Mucosa of gallbladder (tissue), 1 donor: Measurements from ENCODE around the gene AMPD1. TPM values are rescaled to one million over a fixed set of nuclear protein-coding genes. Genes with fewer than 3 reads are reported as not detected.

Experiments
- DNase-seq: peaks from one replicate; pipeline ENCODE4 v3.0.0-alpha.2; 2020; ENCODE audit warnings: low spot score
- total RNA-seq: library from RNA; stranded (reverse); gene quantifications from one replicate; pipeline ENCODE4 v1.2.1, GENCODE V29; 2021
- donor health status: DM: no; HTN: no; CAD: no.

The AMPD1 gene
- total RNA-seq, 1 donor from 2014 or later, result not detected

DNA sequence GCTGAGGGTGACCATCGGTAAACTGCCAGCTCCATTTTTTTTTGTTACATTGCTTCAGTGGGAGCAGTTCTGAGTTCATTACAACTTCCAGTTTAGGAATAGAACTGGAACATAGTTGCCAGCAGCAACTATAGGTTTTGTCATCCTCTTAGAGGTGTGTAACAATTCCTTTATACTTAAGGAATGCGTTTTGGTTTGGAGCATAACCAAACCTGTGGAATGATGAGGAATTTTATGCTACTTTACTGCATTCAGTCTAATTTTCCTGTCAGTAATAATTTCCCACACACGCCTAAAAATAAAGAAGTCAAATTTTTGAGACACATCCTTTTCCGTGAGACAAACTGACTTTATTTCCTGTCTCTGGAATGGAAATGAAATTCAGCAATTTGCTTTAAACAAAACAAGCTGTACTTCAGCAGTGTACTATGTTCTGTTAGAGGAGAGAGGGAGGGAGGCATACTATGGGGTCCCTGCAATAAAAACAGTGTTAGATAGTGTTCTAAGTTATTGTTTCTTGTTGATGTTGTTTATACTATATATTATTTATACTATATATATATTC, 4.8 kb upstream of the AMPD1 start:
- no peak for DNase-seq

DNA sequence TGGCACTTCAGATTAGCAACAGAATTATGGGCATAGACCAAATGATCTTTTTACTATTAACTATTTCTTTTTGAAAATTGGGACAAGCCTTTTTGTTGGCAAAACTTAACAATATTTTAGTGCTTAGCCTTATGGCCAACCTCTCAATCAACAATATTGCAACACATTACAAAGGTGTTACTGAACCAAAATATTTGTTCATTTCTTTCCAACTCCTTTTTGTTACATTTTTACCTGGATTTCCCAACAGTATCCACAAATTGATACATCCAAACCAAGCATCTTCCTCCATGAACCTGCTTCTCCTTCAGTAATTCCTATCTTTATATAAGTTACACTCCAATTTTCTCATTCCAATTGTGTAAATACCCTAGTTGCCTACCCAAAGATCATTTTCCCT, 1.5 kb upstream of the AMPD1 start:
- DNase-seq, result no peak

DNA sequence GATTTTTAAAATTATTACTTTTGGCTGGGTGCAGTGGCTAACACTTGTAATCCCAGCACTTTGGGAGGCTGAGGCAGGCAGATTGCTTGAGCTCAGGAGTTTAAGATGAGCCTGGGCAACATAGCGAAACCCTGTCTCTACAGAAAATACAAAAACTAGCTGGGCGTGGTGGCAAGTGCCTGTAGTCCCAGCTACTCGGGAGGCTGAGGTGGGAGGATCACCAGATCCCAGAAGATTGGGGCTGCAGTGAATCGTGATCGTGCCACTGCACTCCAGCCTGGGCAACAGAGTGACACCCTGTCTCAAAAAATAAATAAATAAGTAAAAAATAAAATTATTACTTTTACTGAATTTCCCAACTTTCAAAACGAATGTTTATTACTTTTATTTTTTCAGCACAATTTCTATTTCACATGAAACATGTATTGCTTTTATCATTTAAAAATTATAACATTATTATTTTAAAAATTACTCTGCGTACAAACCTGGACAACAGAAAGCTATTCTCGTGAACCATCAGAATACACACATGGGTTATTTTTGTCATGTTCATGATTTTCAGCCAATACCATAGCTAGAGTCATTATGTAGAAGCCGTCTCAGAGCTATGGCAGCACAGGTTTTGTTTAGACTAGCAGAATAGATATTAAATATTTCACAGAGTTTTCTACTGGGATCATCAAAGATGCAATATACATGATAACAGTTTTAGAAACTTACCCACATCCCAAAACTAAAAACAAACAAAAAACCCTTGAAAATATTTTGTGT, 621 bp downstream of the AMPD1 start:
- DNase-seq, result no peak

DNA sequence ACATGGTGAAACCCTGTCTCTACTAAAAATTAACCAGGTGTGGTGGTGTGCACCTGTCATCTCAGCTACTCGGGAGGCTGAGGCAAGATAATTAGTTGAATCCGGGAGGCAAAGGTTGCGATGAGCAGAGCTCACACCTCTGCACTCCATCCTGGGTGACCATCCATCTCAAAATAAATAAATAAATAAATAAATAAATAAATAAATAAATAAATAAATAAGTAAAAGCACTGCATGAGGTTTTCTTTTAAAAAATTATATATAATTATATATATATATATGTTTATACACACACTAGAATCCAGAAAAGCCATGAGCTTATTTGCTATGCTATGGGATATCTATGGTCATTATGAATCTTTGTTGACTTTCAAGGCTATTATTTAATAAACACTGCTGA, 2.4 kb downstream of the AMPD1 start:
- DNase-seq, result no peak

DNA sequence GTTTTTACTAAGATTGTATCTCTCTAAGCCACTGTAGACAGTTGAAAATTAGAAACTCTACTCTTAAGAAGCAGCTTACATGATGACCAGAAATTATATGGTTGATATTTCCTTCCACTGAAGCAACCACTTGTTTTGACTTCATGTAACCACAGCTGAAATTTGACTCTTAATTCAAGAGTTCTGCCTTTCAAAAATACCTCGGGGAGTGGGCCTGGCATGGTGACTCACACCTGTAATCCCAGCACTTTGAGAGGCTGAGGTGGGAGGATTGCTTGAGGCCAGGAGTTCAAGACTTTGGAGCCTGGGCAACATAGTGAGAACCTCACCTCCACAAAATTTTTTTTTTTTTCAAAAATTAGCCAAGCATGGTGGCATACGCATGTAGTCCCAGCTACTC, 4.3 kb downstream of the AMPD1 start:
- no peak for DNase-seq

DNA sequence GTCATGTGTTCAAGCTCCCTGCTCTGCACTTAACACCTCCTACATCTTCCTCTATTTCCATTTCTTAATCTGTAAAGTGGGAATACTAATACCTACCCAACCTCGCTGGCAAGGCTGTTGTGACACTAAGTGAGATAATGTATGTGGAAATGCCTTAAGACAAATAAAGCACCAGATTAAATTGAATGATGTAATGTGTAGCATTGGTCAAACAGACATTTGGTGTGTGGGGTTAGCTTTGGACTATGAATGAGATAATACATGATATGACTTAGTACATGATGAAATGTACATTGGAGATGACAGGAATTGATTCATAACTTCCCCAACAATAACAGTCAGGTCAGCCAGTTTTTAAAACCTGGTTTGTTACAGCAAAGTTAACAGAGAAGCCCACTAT, 5.2 kb downstream of the AMPD1 start:
- DNase-seq, result no peak

DNA sequence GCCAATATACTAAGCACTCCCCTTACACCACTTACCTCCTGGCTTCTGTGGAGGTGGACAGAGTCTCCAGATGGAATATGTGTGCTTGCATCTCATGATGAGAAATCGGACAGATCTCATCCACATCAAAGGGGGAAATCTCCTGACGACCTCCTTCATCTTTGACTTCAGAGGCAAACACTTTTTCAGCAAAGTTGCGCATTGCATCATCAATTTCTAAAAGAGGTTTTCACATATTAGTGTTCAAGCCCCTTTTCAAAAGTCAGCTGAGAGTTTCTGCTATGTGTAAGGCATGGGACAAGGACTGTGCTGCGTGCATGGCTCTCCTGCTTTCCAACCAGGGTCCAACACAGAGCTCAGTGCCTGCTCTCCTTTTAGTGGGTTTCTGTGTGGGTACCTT, 6.8 kb downstream of the AMPD1 start:
- DNase-seq, result no peak

DNA sequence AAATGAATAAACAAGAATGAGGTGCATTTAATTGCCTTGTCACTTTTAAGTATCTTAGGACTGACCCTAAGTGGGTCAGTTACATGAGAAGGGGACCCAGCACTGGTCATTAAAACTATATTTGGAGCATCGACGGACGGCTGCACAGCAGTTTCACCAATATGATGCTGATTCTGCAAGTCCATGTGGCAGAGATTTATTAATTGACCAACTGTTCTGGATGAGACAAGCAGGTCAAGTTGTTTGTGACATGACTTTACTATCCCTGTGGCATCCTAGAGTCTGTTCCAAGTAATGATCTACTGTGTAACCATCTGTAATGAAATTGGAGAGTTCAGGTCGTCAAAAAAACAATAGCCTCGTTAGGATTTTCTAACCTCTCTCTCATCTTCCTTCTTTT, 9.5 kb downstream of the AMPD1 start:
- no peak for DNase-seq

DNA sequence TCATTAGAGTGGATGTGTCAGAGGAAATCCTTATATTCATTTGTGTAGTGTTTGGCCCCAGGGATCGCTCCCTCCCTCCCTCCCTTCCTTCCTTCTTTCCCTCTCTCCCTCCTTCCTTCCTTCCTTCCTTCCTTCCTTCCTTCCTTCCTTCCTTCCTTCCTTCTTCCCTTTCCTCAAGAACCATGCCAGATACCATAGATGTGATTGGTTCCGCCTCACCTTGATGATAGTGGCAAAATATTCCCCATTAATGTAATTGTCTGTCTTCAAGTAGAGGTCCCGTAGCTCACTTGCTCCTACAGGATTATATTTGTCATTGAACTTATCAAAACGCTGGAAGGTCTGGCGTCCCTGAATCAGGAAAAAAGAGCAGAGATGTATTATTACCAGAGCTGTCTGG, 17.7 kb downstream of the AMPD1 start:
- no peak for DNase-seq

DNA sequence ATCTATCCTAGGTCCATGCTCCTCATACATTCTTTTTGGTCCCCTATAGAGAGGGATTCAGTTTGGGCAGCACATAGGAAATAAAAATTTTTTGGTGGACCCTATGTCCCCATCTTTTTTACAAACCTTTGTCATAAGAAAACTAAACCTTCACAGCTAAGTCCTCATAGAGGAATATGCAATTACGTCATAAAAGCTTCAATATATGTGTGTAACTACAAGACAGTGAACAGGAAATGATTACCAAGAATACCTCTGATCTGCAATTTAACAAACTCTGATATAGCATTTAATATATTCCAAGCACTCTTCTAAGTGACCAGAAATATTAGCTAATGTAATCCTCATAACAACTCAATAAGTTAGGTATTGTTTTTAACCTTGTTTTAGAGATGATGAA, 19.2 kb downstream of the AMPD1 start:
- no peak for DNase-seq

DNA sequence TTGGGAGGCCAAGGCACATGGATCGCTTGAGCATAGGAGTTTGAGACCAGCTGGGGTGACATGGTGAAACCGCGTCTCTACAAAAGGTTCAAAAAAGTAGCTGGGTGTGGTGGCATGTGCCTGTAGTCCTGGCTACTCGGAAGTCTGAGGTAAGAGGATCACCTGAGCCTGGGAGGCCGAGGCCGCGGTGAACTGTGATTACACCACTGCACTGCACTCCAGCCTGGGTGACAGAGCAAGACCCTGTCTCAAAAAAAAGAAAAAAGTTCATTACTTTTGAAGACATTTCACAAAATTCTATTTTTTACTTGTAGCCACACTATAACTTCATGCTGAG, 23.4 kb downstream of the AMPD1 start:
- DNase-seq, result no peak

DNA sequence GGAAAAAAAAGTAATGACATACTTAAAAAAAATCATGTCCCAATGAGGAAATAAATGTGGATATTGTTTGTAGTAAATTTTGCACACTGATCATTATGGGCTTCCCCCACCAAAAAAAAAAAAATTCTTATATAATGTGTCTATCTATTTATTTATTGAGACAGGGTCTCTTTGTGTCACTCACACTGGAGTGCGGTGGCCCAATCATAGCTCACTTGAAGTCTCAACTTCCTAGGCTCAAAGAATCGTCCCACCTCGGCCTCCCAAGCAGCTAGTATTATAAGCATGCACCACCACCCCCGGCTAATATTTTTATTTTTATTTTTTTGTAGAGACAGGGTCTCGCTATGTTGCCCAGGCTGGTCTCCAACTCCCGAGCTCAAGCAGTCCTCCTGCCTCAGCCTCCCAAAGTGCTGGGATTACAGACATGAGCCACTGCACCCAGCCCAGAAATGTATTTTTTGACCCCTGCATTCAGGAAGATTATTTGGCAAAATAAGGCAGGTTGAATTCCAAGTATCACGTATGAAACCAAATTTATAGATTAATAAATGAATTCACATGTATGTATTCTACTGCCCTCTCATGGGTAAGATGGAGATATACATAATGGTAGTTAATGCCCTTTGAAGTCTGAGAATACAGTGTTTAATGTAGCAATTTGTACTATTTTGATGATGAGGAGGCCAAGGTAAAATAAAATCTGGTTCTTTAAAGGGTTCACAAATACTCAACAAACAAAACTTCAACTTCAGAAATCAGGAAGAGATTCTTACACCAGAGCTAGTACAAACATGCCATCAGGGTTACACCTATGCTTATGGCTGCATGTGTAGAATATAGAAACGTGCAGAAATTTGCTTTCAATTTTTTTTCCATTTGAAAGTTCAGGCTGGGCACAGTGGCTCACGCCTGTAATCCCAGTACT, 24.1 kb downstream of the AMPD1 start:
- DNase-seq, result no peak

DNA sequence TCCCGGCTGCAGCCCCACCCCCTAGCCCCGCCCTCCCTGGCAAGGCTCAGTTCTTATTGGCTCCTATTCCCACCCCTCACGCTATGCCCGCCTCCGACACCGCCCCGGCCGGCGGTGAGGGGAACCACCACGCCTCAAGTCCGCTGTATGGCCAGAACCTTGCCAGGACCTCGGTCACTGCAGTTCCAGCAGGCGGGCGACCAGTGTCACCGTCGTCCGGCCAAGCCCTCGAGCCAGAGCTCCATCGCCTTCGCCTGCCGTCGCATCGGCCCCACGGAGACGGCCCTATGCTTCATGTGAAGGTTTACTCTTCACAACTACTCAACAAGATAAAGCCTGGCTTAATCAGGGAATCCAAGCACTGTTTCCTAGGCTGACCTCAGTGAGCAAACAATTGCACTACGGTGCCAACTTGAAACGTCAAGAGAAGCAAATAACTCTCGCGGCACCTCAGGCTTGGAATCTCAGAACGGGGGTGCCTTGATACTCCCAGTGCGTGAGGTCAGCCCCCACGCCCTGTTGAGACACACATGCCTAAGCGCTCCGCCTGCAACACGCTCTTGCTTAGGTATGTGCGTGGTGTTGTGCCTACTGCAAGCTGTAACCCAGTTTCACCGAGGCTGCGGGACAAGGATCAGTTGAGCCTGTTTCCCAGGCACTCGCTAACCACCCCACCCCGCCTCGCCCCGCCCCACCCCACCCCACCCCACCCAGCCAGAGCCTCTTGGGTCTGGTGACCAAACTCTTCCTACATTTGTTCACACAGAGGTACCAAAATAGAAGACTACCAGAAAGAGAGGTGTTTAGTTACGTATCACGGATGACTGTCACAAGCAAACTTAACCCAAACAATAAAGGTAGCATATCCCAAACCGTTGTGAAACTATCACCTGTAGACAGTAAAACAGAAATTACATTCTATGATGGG, 25.0 kb downstream of the AMPD1 start:
- DNase-seq, result peak; percentile 94

DNA sequence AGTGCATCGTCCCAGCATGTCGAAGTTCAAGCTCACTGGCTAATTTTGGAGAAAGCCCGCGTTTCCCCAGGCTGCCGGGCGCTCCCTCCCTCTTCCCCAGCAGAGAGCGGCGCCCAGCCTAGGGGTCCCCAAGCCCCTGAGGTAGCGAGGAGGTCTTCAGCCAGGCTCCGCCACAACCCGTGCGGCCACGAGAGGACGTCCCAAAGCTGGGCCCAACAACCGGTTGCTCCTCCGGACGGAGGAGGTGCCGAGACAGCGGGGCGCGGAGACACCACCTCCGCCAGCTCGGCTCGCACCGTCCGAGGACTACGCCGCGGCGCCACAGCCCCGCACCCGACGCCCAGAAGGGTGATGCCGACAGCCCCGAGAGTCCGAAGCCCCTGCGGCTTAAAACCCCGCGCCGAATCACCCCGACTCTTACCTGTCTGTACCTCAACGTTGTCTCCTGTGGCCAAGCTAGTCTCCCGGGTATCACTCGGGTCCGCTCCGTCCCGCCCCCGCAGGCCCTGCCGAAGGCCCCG, 25.7 kb downstream of the AMPD1 start, which contains the start of gene DENND2C:
Gene DENND2C (minus strand): TSS at position 488 of the 521 bp plus-strand sequence. CDS start 44,065 bp downstream, outside the sequence.
- no peak for DNase-seq

DNA sequence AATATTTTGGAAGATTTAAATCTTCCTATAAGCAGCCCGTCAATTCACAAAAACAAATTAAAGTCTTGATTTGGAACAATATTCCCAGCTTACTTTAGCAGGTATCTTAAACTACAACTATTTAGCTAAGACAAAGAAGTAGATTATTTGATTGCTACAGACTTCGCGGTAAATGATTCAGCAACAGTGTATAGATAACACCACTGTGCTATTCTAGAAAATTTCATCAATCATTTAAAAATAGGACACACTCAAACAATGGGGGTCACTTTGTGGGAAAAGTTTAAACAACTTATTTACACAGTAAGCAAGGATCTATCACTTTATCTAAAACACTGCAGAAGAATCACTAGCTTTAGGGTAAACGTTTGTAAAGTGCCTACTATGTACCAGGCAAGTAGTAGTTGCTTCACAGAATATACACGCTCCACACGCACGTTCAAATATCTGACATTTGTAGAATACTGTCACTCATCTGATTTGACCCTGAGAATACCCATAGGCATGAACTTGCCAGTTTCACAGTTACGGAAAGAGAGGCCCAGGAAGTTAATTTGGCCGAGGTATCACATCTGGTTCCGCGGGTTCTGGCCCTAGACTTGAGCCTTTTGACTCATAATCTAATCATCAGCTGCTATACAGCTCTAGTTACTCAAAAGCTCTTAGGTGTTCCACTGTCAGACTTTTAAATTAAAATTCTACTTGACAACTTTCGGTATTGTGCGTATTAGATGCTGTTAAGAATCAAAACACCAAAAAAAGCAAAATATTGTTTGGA, 26.4 kb downstream of the AMPD1 start:
- peak; percentile 14 for DNase-seq

DNA sequence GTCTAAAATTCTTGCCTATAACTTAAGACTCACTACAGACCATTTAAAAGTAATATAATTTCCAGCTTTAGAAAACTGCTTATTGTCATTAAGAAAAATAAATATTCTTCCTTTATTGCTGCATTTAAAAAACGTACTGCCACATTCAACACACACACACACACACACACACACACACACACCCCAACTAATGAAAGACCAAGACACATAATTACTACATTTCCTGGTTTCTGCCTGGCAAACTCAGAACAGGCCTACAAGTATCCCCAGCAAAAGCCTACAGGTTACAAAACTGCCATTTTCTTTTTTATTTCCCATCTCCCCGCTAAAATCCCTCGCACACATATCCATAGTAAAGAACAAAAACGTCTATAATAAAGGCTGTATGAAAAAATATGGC, 27.0 kb downstream of the AMPD1 start:
- peak; percentile 12 for DNase-seq

DNA sequence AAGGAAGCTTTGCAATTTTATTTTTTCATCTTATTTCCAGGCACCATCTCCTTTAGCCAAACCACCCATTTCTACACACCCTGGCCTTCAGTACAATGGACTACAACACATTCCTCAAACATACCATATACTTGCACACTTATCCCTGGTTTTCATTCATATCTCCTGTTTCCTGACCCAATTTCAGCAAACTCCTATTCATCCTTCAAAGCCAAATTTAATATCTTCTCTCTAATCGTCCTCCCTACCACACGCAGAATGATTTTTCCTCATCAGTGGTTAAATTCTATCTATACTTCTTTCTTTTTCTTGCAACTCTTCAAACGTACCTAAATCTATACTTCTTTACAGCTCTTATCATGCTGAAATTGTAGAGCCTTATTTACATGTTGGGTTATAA, 28.4 kb downstream of the AMPD1 start:
- DNase-seq, result no peak

DNA sequence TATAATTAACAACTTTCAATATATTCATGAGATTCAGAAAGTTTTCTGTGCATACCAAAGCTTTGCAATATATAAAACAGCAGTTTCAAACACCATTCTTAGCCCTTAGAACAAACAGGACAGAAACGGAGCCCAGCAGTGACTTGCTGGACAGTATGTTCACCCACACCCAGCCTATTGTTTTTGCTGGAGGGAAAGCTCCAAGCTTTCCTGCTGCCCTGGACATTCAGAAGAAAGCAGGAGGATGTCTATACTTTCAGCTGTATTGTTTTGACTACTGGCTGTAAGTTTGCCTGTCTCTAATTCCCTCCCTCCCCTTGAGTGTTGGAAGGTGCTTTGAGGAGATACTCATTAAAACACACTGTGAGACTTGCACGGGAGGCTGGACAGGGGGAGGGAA, 35.1 kb downstream of the AMPD1 start:
- no peak for DNase-seq

DNA sequence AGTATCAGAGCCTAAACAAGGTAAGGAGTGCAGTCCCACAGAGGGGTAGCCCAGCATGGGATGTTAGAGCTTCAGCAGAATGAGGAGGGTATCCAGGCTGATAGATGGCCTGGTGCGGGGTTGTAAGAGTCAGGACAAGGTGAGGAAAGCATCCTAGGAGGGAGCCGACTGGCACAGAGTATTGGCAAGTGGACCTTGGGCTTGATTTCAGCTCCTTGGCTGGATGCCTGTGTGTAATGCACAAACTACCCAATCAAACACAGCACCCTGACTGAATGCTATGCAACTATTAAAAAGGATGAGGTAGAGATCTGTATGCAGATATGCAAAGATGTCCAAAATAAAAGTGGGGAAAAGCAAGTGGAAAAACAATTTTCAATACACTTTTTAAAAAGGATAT, 43.5 kb downstream of the AMPD1 start:
- no peak for DNase-seq

DNA sequence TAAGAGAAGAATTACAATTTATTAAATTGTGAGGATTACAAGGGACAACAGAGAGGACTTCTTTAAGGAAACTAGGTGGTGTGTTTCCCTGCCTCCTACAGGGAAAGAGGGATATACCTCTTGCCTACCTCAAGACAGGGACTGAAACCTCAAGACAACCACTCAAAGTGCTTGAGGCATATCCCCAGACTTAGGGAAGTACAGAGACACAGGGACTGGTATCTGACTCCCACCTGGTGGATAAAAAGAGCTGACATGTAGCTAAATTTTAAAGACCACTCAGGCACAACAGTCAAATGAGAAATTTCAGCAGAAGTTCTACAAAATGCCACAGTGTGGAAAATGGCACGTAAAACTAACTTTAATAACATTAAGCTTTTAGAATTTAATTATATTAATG, 46.8 kb downstream of the AMPD1 start:
- no peak for DNase-seq

DNA sequence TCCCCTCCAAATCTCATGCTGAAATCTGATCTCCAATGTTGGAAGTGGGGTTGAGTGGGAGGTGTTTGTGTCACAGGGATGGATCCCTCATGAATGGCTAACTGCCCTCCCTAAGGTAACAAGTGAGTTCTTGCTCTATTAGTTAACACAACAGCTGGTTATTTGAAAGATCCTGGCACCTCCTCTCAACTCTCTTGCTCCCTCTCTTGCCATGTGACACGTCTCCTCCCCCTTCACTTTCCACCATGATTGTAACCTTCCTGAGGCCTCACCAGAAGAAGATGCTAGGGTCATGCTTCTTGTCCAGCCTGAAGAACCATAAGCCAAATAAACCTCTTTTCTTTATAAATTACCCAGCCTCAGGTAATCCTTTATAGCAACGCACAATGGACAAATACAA, 54.0 kb downstream of the AMPD1 start:
- DNase-seq, result no peak
